Stimulated activated CD4-positive, alpha-beta T cell treated with anti-CD3 and anti-CD28 coated beads, Interleukin-12 subunit alpha, Interleukin-12 subunit beta, amount 100 ng/mL, for 4 hours (primary cell): ENCODE data around the gene COL4A5.
"Not testable (repeated sequence)": the region's sequence is repeated elsewhere in the genome, so short reads cannot be mapped to it uniquely, and the experiment has no call there.

Experiments
- DNase-seq: peaks from one replicate; pipeline ENCODE4 v3.0.0-alpha.2; 2020

Gene COL4A5

GRCh38 chrX:108456971-108457477, 17.4 kb downstream of the COL4A5 start:
- DNase-seq = no peak

GRCh38 chrX:108464604-108465003, 25.0 kb downstream of the COL4A5 start:
- DNase-seq = no peak

GRCh38 chrX:108468486-108468885, 28.8 kb downstream of the COL4A5 start:
- DNase-seq = no peak

GRCh38 chrX:108473979-108474378, 34.3 kb downstream of the COL4A5 start:
- DNase-seq = no peak

GRCh38 chrX:108481528-108481927, 41.9 kb downstream of the COL4A5 start:
- DNase-seq = not testable (repeated sequence)

GRCh38 chrX:108484251-108484650, 44.6 kb downstream of the COL4A5 start:
- no peak for DNase-seq

- DNase-seq = no peak
These were observed 46.3 kb downstream of the COL4A5 start for GRCh38 chrX:108485960-108486359.

- DNase-seq = no peak
These were observed 54.9 kb downstream of the COL4A5 start for GRCh38 chrX:108494406-108495090.

GRCh38 chrX:108511721-108512120, 72.1 kb downstream of the COL4A5 start:
- DNase-seq = no peak

GRCh38 chrX:108516184-108516583, 76.5 kb downstream of the COL4A5 start:
- DNase-seq = no peak

- DNase-seq = no peak
These were observed 88.1 kb downstream of the COL4A5 start for GRCh38 chrX:108527724-108528123.

GRCh38 chrX:108537005-108537404, 97.4 kb downstream of the COL4A5 start:
- no peak for DNase-seq

- no peak for DNase-seq
These were observed 101.6 kb downstream of the COL4A5 start for GRCh38 chrX:108541286-108541685.

- no peak for DNase-seq
These were observed 117.9 kb downstream of the COL4A5 start for GRCh38 chrX:108557580-108557979.

- DNase-seq = no peak
These were observed 118.6 kb downstream of the COL4A5 start for GRCh38 chrX:108558217-108558616.

GRCh38 chrX:108573136-108573535, 133.5 kb downstream of the COL4A5 start:
- DNase-seq = no peak

- DNase-seq = no peak
These were observed 142.5 kb downstream of the COL4A5 start for GRCh38 chrX:108582151-108582550.

GRCh38 chrX:108584617-108585211, 145.1 kb downstream of the COL4A5 start:
- DNase-seq = no peak

GRCh38 chrX:108590496-108590895, 150.9 kb downstream of the COL4A5 start:
- no peak for DNase-seq

GRCh38 chrX:108601276-108601675, 161.6 kb downstream of the COL4A5 start:
- DNase-seq = no peak

- no peak for DNase-seq
These were observed 170.5 kb downstream of the COL4A5 start for GRCh38 chrX:108610141-108610540.

- no peak for DNase-seq
These were observed 175.0 kb downstream of the COL4A5 start for GRCh38 chrX:108614616-108615015.

- no peak for DNase-seq
These were observed 201.2 kb downstream of the COL4A5 start for GRCh38 chrX:108640817-108641216.

GRCh38 chrX:108641589-108642272, 202.1 kb downstream of the COL4A5 start:
- no peak for DNase-seq
